Measurements from ENCODE around the gene MADCAM1. TPM values are rescaled to one million over a fixed set of nuclear protein-coding genes. Genes with fewer than 3 reads are reported as not detected.

Gene MADCAM1
- total and polyA plus RNA-seq, 10 of the 15 experiments (the other 5 are each of a cell fraction or from before 2014, with no cell fraction given) = 0.06 to 0.32 (median 0.31) TPM; not detected in 5

- Histone ChIP-seq H3K27ac (ENCODE audit: control insufficient read depth, insufficient read depth) (no peak overlapping the region), H3K4me1 (ENCODE audit: control insufficient read depth, insufficient read depth, low read length) (no peaks in the 10 kb centered on the region), H3K27me3 (replicated peaks in 1 of 2; ENCODE audit: control insufficient read depth in 2 of 2, insufficient read depth in 2 of 2, low read length in 1 of 2) (no peaks in the 10 kb centered on the region), H3K4me3 (no peak overlapping the region), H3K36me3 (ENCODE audit: control insufficient read depth in 2 of 2, insufficient read depth in 2 of 2, low read length in 1 of 2) (no peaks in the 10 kb centered on the region), H3K9me3 (replicated peaks; ENCODE audit: control insufficient read depth, insufficient read depth, low read length) (no peaks in the 10 kb centered on the region; the same call in 2 of the 3 replicates), H3K9ac (ENCODE audit: control insufficient read depth, insufficient read depth, low read length) (no peak overlapping the region), H3K79me2 (ENCODE audit: control insufficient read depth, insufficient read depth, low read length) (no peaks in the 10 kb centered on the region), H2AFZ (ENCODE audit: control insufficient read depth, low read depth, low read length) (no peak overlapping the region), H3K4me2 (ENCODE audit: control insufficient read depth, insufficient read depth) (no peak overlapping the region), H4K20me1 (ENCODE audit: control insufficient read depth, insufficient read depth) (no peaks in the 10 kb centered on the region)
- WGBS (ENCODE audit: insufficient coverage, insufficient replicate concordance, low lambda C conversion rate, missing lambda C conversion rate) = 54% methylated on average over 22 of the region's 22 CpGs
- SMC1A ChIA-PET (ENCODE audit: uncharacterized antibody, unreplicated experiment) = no interaction called here
- no peak for DNase-seq (ENCODE audit: low read depth, low spot score)
- no peak for FAIRE-seq
- no TSS peak for BruUV-seq (replicated peaks)
- intact Hi-C loops (cut with micrococcal nuclease; ENCODE audit: unreplicated experiment) = no loop called here
- CTCF ChIA-PET = no interaction called here
- in situ Hi-C loops (cut with MboI) = no loop called here
- TF ChIP-seq TBL1XR1 (IDR thresholded peaks at IDR 0.05; ENCODE audit: low read depth, low read length) (no peak), SREBF1 (IDR thresholded peaks at IDR 0.05; ENCODE audit: low read length) (no peak), ETV6 (conservative IDR thresholded peaks at IDR 0.05 in 1 of 2, IDR thresholded peaks at IDR 0.05 in 1 of 2; ENCODE audit: borderline replicate concordance in 1 of 2, low read depth in 1 of 2) (no peak), ZBTB11 (CRISPR knock-in tag; IDR thresholded peaks at IDR 0.05) (no peak), GATAD2B (conservative IDR thresholded peaks at IDR 0.05; ENCODE audit: low read depth) (no peak), PBX3 (IDR thresholded peaks at IDR 0.05; ENCODE audit: insufficient replicate concordance, low read depth, low read length) (no peak), NKRF (conservative IDR thresholded peaks at IDR 0.05) (no peak), POLR2AphosphoS2 (IDR thresholded peaks at IDR 0.05; ENCODE audit: low read depth, low read length) (no peak), SP1 (IDR thresholded peaks at IDR 0.05; ENCODE audit: low read depth, low read length) (no peak), TCF12 (IDR thresholded peaks at IDR 0.05; ENCODE audit: low read depth, low read length) (no peak), NFXL1 (IDR thresholded peaks at IDR 0.05; ENCODE audit: borderline replicate concordance) (no peak), BRCA1 (IDR thresholded peaks at IDR 0.05; ENCODE audit: low read depth, low read length) (no peak)
- RAD21 ChIA-PET (ENCODE audit: unreplicated experiment) = no interaction called here
- no peak for ATAC-seq
- POLR2A ChIA-PET = no interaction called here
Observed at GRCh38 chr19:453606-454005, 42.7 kb upstream of the MADCAM1 start.
